Body of pancreas (tissue), 4 donors: ENCODE results near the gene PAK4. TPM values are rescaled to one million over a fixed set of nuclear protein-coding genes. Genes with fewer than 3 reads are reported as not detected.
A peak's percentile ranks its signal among the peaks of the same experiment; 100 is the strongest.

Experiments
- ATAC-seq: fragments of 150-250 bp; one replicate; pipeline ENCODE4 v1.9.1; 2016
- DNase-seq, 4 donors: peaks; one replicate each; pipeline ENCODE4 v3.0.0-alpha.2; 2019
- H3K27ac ChIP-seq, 4 donors: fragments of 200-600 bp; sonication (generic); 1 replicate in 3 of 4; 2 replicates in 1 of 4; pipeline versions ENCODE4 v1.5.1 to v1.6.1; 2016 to 2019; ENCODE audit warnings: mild to moderate bottlenecking in 1 of 4, mixed read lengths in 1 of 4, moderate library complexity in 1 of 4
- H3K27me3 ChIP-seq, 2 donors: fragments of 200-600 bp; sonication (generic); one replicate each; pipeline ENCODE4 v1.6.0; 2016; ENCODE audit warnings: mild to moderate bottlenecking in 1 of 2
- H3K36me3 ChIP-seq, 2 donors: fragments of 200-600 bp; sonication (generic); replicated peaks in 1 of 2; 2 replicates each; pipeline ENCODE4 v1.5.1; 2016; ENCODE audit warnings: low read depth in 2 of 2; ENCODE audit not compliant: insufficient read depth in 1 of 2
- H3K4me1 ChIP-seq: fragments of 200-600 bp; sonication (generic); one replicate; pipeline ENCODE4 v1.6.0; 2016
- H3K4me3 ChIP-seq, 2 donors: fragments of 200-600 bp; sonication (generic); 1 replicate in 1 of 2; 2 replicates in 1 of 2; pipeline ENCODE4 v1.5.1; 2016 to 2019
- H3K9me3 ChIP-seq, 3 donors: fragments of 200-600 bp; sonication (generic); 1 replicate in 2 of 3; 2 replicates in 1 of 3; pipeline ENCODE4 v1.5.1; 2016
- CTCF ChIP-seq, 7 experiments: fragments of 450-650 bp in 4 of 7; fragments of 200-600 bp in 3 of 7; sonication (generic) in 3 of 7; IDR thresholded peaks; one replicate each; pipeline ENCODE4 v1.5.1; 2016 to 2019; ENCODE audit warnings: antibody characterized with exemption in 7 of 7
- POLR2A ChIP-seq, 3 donors: fragments of 450-650 bp; IDR thresholded peaks; one replicate each; pipeline ENCODE4 v1.6.1; 2016; ENCODE audit warnings: antibody characterized with exemption in 3 of 3, mild to moderate bottlenecking in 2 of 3
- WGBS, 2 donors: methylation state at CpG; one replicate each; pipeline ENCODE4 v1.1.5; 2017; 5-methylcytosine and 5-hydroxymethylcytosine counted together
- intact Hi-C: fragments of 100-400 bp; cut with DNase I; formaldehyde crosslinking; loops from one replicate; pipeline ENCODE4 v1.15.1; 2023
- total RNA-seq, 2 donors: library from RNA; depleted of rRNA; stranded (reverse); fragments of >200 nt; gene quantifications; one replicate each; pipeline ENCODE4 v1.1.0, GENCODE V29; 2016

Gene PAK4
- total RNA-seq, 2 donors from 2014 or later = 18.9 to 40.2 TPM

GRCh38 chr19:39148939-39149529, 23.4 kb downstream of the PAK4 start:
- ATAC-seq (no peak), DNase-seq (no peak)
- Histone ChIP-seq H3K4me3 (no peak overlapping the region), H3K27ac (peak overlapping the region in 1 of 4 donors; percentile 15), H3K4me1 (peaks cover 38% of the 10 kb centered on the region), H3K27me3 (no peaks in the 10 kb centered on the region), H3K9me3 (no peaks in the 10 kb centered on the region), H3K36me3 (no peaks in the 10 kb centered on the region)
- no peak for TF ChIP-seq POLR2A (IDR thresholded peaks at IDR 0.05)
- TF ChIP-seq CTCF (IDR thresholded peaks at IDR 0.05) = no peak
- intact Hi-C loops = no loop called here
- WGBS, 2 donors = 93 to 96% methylated on average over 10 of the region's 10 CpGs

GRCh38 chr19:39150235-39150634, 24.6 kb downstream of the PAK4 start:
- WGBS, 2 donors = 81 to 90% methylated on average over 8 of the region's 8 CpGs
- Histone ChIP-seq H3K9me3 (no peaks in the 10 kb centered on the region), H3K36me3 (no peaks in the 10 kb centered on the region), H3K4me3 (no peak overlapping the region), H3K27me3 (no peaks in the 10 kb centered on the region), H3K4me1 (peaks cover 38% of the 10 kb centered on the region), H3K27ac (no peak overlapping the region)
- DNase-seq (no peak), ATAC-seq (no peak)
- TF ChIP-seq POLR2A (IDR thresholded peaks at IDR 0.05) (no peak), CTCF (IDR thresholded peaks at IDR 0.05) (no peak)
- intact Hi-C loops = no loop called here

- DNase-seq (no peak), ATAC-seq (no peak)
- TF ChIP-seq POLR2A (IDR thresholded peaks at IDR 0.05) (no peak), CTCF (IDR thresholded peaks at IDR 0.05) (no peak)
- Histone ChIP-seq H3K4me1 (peaks cover 38% of the 10 kb centered on the region), H3K27me3 (no peaks in the 10 kb centered on the region), H3K36me3 (no peaks in the 10 kb centered on the region), H3K27ac (no peak overlapping the region), H3K9me3 (no peaks in the 10 kb centered on the region), H3K4me3 (no peak overlapping the region)
- intact Hi-C loops = no loop called here
- WGBS, 2 donors = 68 to 72% methylated on average over 26 of the region's 26 CpGs
These were observed 25.4 kb downstream of the PAK4 start for GRCh38 chr19:39150807-39151600.

GRCh38 chr19:39152066-39152465, 26.5 kb downstream of the PAK4 start:
- no peaks in the 10 kb centered on the region for H3K36me3 ChIP-seq
- no peaks in the 10 kb centered on the region for H3K27me3 ChIP-seq
- peaks cover 38% of the 10 kb centered on the region for H3K4me1 ChIP-seq
- DNase-seq (no peak), ATAC-seq (no peak)
- intact Hi-C loops = no loop called here
- no peak for TF ChIP-seq POLR2A (IDR thresholded peaks at IDR 0.05)
- TF ChIP-seq CTCF (IDR thresholded peaks at IDR 0.05) = no peak
- WGBS, 2 donors = 88 to 95% methylated on average over 10 of the region's 10 CpGs
- no peaks in the 10 kb centered on the region for H3K9me3 ChIP-seq
- H3K4me3 ChIP-seq = no peak overlapping the region
- H3K27ac ChIP-seq = no peak overlapping the region
